ENCODE results near the gene ARHGAP33.
"Not testable (repeated sequence)": the region's sequence is repeated elsewhere in the genome, so short reads cannot be mapped to it uniquely, and the experiment has no call there.

The ARHGAP33 gene

GRCh38 chr19:35796645-35797542 is 21.5 kb downstream of the ARHGAP33 start:
- DNase-seq (ENCODE audit: low read depth) = no peak

- DNase-seq (ENCODE audit: low read depth) = no peak
Measured at GRCh38 chr19:35797663-35798062, 22.3 kb downstream of the ARHGAP33 start.

DNA sequence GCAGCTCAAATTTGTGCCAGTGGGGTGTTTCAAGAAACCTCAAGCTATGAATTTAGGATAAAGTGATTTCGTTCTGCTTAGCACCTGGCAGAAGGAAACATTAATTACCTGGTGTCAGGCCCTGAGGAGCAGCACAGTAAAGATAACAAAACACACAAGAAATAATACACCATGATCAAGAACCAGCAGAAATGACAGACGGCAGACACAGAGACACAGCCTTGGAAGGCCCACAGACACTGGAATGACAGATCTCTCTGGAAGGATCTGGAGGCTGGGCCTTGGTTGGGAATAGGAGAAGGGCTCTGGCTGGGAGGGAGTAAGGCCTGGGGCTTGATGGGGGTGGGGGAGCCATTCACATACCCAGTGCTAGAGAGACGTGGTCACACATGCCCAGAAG is 26.5 kb downstream of the ARHGAP33 start:
- no peak for DNase-seq (ENCODE audit: low read depth)

GRCh38 chr19:35805526-35806102 is 30.2 kb downstream of the ARHGAP33 start:
- DNase-seq (ENCODE audit: low read depth) = no peak

- DNase-seq (ENCODE audit: low read depth) = no peak
Measured at GRCh38 chr19:35806597-35806996, 31.2 kb downstream of the ARHGAP33 start.

DNA sequence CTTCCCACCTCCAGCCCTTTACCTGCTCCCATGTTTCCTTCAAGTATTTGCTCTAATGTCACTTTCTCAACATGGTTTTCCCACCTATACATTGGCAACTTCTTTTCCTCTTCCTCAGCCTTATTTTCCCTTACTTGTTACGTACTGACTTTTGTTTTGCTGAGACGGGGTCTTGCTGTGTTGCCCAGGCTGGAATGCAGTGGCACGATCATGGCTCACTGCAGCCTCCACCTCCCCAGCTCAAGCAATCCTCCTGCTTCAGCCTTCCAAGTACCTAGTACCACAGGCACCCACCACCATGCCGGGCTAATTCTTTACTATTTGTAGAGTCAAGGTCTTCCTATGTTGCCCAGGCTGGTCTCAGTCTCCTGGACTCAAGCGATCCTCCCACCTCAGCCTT is 32.3 kb downstream of the ARHGAP33 start:
- DNase-seq (ENCODE audit: low read depth) = no peak

GRCh38 chr19:35811317-35812219 is 36.2 kb downstream of the ARHGAP33 start:
- DNase-seq (ENCODE audit: low read depth) = no peak

- DNase-seq (ENCODE audit: low read depth) = no peak
Measured at GRCh38 chr19:35812220-35813042, 37.1 kb downstream of the ARHGAP33 start, which contains the start of gene PRODH2. TSS of gene PRODH2 (minus strand) at chr19:35812845. CDS start at chr19:35812805, 40 bp downstream.

- DNase-seq (ENCODE audit: low read depth) = no peak
Measured at GRCh38 chr19:35813043-35813890, 37.9 kb downstream of the ARHGAP33 start.

DNA sequence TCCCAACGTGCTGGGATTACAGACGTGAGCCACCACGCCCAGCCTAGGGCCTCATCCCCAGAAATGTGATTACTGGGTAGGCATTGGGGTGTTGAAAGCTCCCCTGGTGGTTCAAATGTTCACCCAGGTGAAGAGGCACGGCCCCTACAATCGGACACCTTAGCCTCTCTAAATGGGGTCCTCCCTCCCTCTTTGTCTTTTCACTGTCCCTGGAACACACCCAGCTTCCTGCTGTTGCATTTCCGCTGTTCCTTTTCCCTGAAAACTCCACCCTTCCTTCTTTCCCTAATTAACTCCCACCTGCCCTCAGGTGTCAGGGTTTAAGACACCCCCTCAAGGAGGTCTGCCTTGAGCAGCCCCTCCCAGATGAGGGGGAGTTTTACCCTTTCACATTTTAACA is 40.9 kb downstream of the ARHGAP33 start:
- DNase-seq (ENCODE audit: low read depth) = no peak

DNA sequence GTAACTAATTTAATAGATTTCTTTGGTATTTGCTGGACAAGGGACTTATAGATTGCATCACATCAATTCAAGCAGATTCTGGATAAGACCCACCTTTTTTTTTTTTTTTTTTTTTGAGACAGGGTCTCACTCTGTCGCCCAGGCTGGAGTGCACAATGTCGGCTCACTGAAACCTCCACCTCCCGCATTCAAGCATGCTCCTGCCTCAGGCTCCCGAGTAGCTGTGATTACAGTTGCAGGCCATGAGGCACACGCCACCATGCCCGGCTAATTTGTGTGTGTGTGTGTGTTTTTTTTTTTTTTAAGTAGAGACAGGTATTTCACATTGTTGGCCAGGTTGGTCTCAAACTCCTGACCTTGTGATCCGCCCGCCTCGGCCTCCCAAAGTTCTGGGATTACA is 41.5 kb downstream of the ARHGAP33 start:
- no peak for DNase-seq (ENCODE audit: low read depth)

DNA sequence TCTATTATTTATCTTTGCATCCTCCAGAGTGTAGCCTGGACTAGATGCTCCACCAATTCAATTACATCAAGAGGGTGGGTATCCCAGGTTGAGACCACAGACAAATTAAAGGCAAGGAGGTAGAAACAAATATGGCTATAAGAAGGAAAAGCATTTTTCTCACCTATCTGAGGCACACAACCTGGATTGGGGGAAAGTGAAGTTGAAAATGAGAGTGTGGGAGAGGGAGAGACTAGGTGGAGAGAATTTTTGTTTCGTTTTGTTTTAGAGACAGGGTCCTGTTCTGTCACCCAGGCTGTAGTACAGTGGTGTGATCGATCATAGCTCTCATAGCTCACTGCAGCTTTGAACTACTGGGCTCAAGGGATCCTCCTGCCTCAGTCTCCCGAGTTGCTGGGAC is 43.1 kb downstream of the ARHGAP33 start:
- no peak for DNase-seq (ENCODE audit: low read depth)

GRCh38 chr19:35822579-35822978 is 47.2 kb downstream of the ARHGAP33 start:
- no peak for DNase-seq (ENCODE audit: low read depth)

GRCh38 chr19:35824150-35824549 is 48.8 kb downstream of the ARHGAP33 start:
- no peak for DNase-seq (ENCODE audit: low read depth)

DNA sequence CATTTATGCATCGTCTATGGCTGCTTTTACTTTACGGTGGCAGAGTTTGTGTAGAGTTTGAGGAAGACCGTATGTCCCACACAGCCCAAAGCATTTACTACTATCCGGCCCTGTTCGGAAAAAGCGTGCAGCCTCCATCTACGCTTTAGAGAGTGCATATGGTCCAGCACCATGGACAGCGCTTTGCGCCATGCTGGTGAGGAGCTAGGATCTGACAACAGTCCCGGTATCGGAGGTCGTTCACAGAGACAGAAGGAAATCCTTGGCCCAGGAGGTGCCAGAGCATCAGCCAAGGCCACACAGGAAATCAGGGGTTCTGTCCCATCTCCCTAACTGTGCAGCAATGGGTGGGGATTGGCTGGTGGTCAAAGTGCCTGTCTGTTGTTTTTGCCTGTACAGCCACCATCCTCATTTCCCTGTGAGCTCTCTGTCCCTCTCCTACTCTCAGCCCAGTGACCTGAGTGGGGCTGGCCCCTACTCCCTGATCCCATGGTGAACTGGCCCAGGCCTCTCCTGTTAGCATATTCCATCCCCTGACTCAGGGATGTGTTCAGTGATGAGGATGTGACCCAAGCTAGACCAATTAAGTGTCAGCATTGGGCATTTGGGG is 53.4 kb downstream of the ARHGAP33 start:
- no peak for DNase-seq (ENCODE audit: low read depth)

DNA sequence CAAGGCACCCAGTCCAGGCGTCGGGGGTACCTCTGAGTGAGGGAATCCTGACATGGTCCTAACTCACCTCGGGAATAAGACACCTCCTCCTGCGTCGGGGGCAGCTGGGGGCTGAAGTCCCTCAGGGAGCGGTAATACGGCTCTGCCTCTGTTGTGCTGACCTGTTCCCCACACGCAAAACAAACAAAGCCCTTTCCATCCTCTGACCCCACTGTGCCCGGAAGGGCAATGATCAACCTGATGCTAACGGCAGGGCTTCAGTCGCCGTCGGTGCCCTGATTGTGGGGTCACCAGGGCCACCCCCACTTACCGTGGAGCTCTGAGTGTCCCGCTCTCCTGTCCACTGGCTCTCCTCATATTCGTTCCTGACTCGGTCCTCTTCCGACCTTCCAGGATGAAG is 55.6 kb downstream of the ARHGAP33 start:
- DNase-seq (ENCODE audit: low read depth) = no peak

DNA sequence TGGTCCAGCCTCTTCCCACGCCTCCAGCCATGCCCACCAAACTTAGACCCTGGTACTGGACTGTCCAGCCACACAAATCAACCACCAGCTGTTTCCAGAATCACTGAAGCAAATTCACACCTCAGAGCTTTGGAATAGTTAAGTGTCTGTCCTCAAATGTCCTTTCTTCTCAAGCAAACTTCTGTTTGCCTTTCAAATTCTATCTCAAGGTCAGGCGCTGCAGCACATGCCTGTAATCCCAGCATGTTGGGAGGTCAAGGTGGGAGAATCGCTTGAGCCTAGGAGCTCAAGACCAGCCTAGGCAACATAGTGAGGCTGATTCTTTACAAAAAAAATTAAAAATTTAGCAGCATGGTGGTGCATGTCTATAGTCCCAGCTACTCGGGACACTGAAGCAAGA is 56.7 kb downstream of the ARHGAP33 start:
- DNase-seq (ENCODE audit: low read depth) = no peak

GRCh38 chr19:35833972-35834371 is 58.6 kb downstream of the ARHGAP33 start:
- DNase-seq (ENCODE audit: low read depth) = no peak

- DNase-seq (ENCODE audit: low read depth) = not testable (repeated sequence)
Measured at GRCh38 chr19:35836096-35836495, 60.7 kb downstream of the ARHGAP33 start.
